Karpas-422 (cell line): ENCODE results near the gene STARD10. TPM values are rescaled to one million over a fixed set of nuclear protein-coding genes. Genes with fewer than 3 reads are reported as not detected.
A peak's percentile ranks its signal among the peaks of the same experiment; 100 is the strongest.

Experiments
- DNase-seq: peaks from one replicate; pipeline ENCODE4 v3.0.0-alpha.2; 2015
- H2AFZ ChIP-seq: fragments of 200-600 bp; sonication (generic); 2 replicates; pipeline ENCODE4 v1.6.1; 2014; ENCODE audit warnings: antibody characterized with exemption, low read length, mixed read lengths
- H3K27ac ChIP-seq: fragments of 200-600 bp; sonication (generic); 2 replicates; pipeline ENCODE4 v1.5.1; 2014; ENCODE audit warnings: mild to moderate bottlenecking, low read length, moderate library complexity
- H3K27me3 ChIP-seq: fragments of 200-600 bp; sonication (generic); 2 replicates; pipeline ENCODE4 v1.6.1; 2014; ENCODE audit warnings: low read length, mixed read lengths
- H3K36me3 ChIP-seq: fragments of 200-600 bp; sonication (generic); 2 replicates; pipeline ENCODE4 v1.6.1; 2014; ENCODE audit warnings: low read length, mixed read lengths; ENCODE audit not compliant: insufficient read depth
- H3K4me1 ChIP-seq: fragments of 200-600 bp; sonication (generic); 2 replicates; pipeline ENCODE4 v1.6.1; 2014; ENCODE audit warnings: mild to moderate bottlenecking, low read length, mixed read lengths
- H3K4me2 ChIP-seq: fragments of 200-600 bp; sonication (generic); 2 replicates; pipeline ENCODE4 v1.6.1; 2014; ENCODE audit warnings: low read length, low read depth, mild to moderate bottlenecking; ENCODE audit not compliant: poor library complexity, severe bottlenecking
- H3K4me3 ChIP-seq: fragments of 200-600 bp; sonication (generic); 2 replicates; pipeline ENCODE4 v1.5.1; 2014; ENCODE audit warnings: mild to moderate bottlenecking, antibody characterized with exemption, low read length, mixed read lengths
- H3K79me2 ChIP-seq: fragments of 200-600 bp; sonication (generic); 2 replicates; pipeline ENCODE4 v1.6.1; 2014; ENCODE audit warnings: mild to moderate bottlenecking, low read length, mixed read lengths
- H3K9ac ChIP-seq: fragments of 200-600 bp; sonication (generic); 2 replicates; pipeline ENCODE4 v1.6.0; 2014; ENCODE audit warnings: low read length
- H3K9me2 ChIP-seq: fragments of 200-600 bp; sonication (generic), shearing (Covaris generic); replicated peaks from 2 replicates; pipeline ENCODE4 v1.6.0; 2014; ENCODE audit warnings: mild to moderate bottlenecking, low read length, moderate library complexity; ENCODE audit not compliant: insufficient read depth
- H3K9me3 ChIP-seq: fragments of 300-700, 200-600 bp; sonication (generic); 2 replicates; pipeline ENCODE4 v1.6.1; 2014; ENCODE audit warnings: low read length, mixed read lengths
- H4K20me1 ChIP-seq: fragments of 200-600 bp; sonication (generic); 2 replicates; pipeline ENCODE4 v1.6.1; 2014; ENCODE audit warnings: mild to moderate bottlenecking, antibody characterized with exemption, low read length, low read depth; ENCODE audit not compliant: insufficient read depth
- total RNA-seq: library from RNA; depleted of rRNA; stranded (reverse); fragments of >200 nt; shearing (Covaris generic); gene quantifications from 2 replicates; pipeline ENCODE4 v1.2.3, GENCODE V29; 2014; ENCODE audit warnings: low replicate concordance

The STARD10 gene
- total RNA-seq, 1 experiment from 2014 or later, result 4.7 TPM

DNA sequence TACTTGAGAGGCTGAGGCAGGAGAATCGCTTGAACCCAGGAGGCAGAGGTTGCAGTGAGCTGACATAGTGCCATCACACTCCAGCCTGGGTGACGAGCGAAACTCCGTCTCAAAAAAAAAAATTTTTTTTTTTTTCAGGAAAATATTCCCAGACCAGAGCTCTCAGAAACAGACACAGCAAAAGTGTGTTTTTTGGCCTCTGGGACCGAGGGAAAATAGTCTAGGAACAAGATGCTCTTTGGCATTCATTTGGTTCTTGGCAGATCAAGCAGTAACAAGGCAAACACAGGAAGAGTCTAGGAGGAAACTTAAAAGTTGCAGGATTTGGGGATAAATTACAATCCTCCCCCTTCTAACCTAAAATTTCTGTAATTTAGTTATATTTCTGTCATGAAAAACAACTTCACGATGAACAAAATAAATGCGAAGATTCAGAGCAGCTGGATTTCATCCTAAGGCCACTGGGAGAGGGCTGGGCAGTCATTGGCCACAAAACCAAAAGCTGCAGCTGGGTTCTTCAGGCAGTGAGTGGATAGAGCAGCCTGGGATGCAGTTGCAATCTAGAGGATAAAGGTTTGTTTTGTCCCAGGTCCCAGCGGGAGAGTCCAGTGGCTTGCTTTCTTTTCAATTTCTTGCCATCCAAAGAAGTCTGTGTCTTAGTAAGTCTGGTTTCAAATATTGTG, 40.1 kb upstream of the STARD10 start:
- no peak overlapping the region for H3K4me3 ChIP-seq
- H3K4me2 ChIP-seq, result no peak overlapping the region
- no peaks in the 10 kb centered on the region for H3K9me3 ChIP-seq
- no peak overlapping the region for H3K9ac ChIP-seq
- H4K20me1 ChIP-seq, result no peaks in the 10 kb centered on the region
- H2AFZ ChIP-seq, result no peak overlapping the region
- H3K27ac ChIP-seq, result no peak overlapping the region
- peaks cover 29% of the 10 kb centered on the region; the same call in 1 of the 2 replicates for H3K36me3 ChIP-seq
- no peaks in the 10 kb centered on the region for H3K9me2 ChIP-seq
- no peaks in the 10 kb centered on the region for H3K79me2 ChIP-seq
- no peaks in the 10 kb centered on the region for H3K27me3 ChIP-seq
- no peak for DNase-seq
- H3K4me1 ChIP-seq, result no peaks in the 10 kb centered on the region

GRCh38 chr11:72833083-72833733, 39.4 kb upstream of the STARD10 start:
- H3K79me2 ChIP-seq, result no peaks in the 10 kb centered on the region
- no peaks in the 10 kb centered on the region for H3K27me3 ChIP-seq
- no peaks in the 10 kb centered on the region for H3K9me3 ChIP-seq
- no peaks in the 10 kb centered on the region for H4K20me1 ChIP-seq
- no peaks in the 10 kb centered on the region for H3K9me2 ChIP-seq
- peaks cover 29% of the 10 kb centered on the region; the same call in 1 of the 2 replicates for H3K36me3 ChIP-seq
- no peak overlapping the region for H3K4me2 ChIP-seq
- H3K9ac ChIP-seq, result no peak overlapping the region
- no peaks in the 10 kb centered on the region for H3K4me1 ChIP-seq
- no peak overlapping the region for H3K27ac ChIP-seq
- H2AFZ ChIP-seq, result no peak overlapping the region
- no peak for DNase-seq
- no peak overlapping the region for H3K4me3 ChIP-seq

GRCh38 chr11:72832301-72833082, 38.6 kb upstream of the STARD10 start:
- H3K9me3 ChIP-seq, result no peaks in the 10 kb centered on the region
- H4K20me1 ChIP-seq, result no peaks in the 10 kb centered on the region
- peaks cover 25% of the 10 kb centered on the region; the same call in 1 of the 2 replicates for H3K36me3 ChIP-seq
- H2AFZ ChIP-seq, result no peak overlapping the region
- no peak overlapping the region for H3K27ac ChIP-seq
- no peak for DNase-seq
- H3K4me3 ChIP-seq, result no peak overlapping the region
- no peaks in the 10 kb centered on the region for H3K4me1 ChIP-seq
- H3K9ac ChIP-seq, result no peak overlapping the region
- H3K27me3 ChIP-seq, result no peaks in the 10 kb centered on the region
- no peak overlapping the region for H3K4me2 ChIP-seq
- H3K9me2 ChIP-seq, result no peaks in the 10 kb centered on the region
- no peaks in the 10 kb centered on the region for H3K79me2 ChIP-seq

DNA sequence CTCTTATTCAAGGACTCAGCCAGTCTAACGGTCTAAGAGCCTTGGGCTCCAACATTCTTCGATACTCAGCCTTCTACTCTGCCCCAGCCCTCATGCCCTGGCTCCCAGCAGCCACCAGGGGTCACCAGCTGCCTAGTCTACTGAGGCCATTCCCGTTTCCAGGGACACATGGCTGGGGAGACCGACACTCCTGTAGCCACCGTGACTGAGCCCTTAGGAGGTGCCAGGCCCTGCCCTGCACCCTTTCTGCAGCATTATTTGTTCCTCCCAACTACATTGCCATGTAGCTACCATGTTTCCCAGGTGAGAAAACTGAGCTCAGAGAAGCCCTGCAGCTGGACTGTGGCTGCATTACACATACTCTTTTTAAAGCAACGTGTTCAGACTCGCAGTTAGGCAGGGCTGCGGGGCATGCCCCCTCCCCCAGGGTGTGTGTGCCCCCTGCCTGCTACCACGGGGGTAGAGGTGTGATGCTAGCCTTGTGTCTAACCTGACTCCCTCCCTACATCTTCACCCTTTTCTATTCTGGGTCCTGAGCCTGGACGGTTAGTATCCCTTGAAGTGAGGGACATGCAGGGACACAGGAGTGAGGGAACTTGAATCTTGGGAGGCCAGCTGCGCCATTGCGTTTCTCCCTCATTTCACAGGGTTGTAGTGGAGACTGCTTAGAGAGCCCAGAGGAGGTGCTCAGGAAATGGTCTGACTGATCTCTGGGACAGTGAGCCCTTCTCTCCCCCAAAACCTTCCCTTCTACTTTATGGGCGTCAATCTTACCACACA, 37.9 kb upstream of the STARD10 start:
- peaks cover 17% of the 10 kb centered on the region; the same call in 1 of the 2 replicates for H3K36me3 ChIP-seq
- no peaks in the 10 kb centered on the region for H3K4me1 ChIP-seq
- H4K20me1 ChIP-seq, result no peaks in the 10 kb centered on the region
- H3K9ac ChIP-seq, result no peak overlapping the region
- no peak overlapping the region for H2AFZ ChIP-seq
- H3K9me2 ChIP-seq, result no peaks in the 10 kb centered on the region
- H3K27me3 ChIP-seq, result no peaks in the 10 kb centered on the region
- H3K4me2 ChIP-seq, result no peak overlapping the region
- H3K9me3 ChIP-seq, result no peaks in the 10 kb centered on the region
- H3K4me3 ChIP-seq, result no peak overlapping the region
- H3K27ac ChIP-seq, result no peak overlapping the region
- peak; percentile 83 for DNase-seq
- H3K79me2 ChIP-seq, result no peaks in the 10 kb centered on the region

- H3K9ac ChIP-seq, result no peak overlapping the region
- DNase-seq, result no peak
- H3K4me3 ChIP-seq, result no peak overlapping the region
- H3K4me2 ChIP-seq, result no peak overlapping the region
- H2AFZ ChIP-seq, result no peak overlapping the region
- H3K9me2 ChIP-seq, result no peaks in the 10 kb centered on the region
- no peaks in the 10 kb centered on the region for H3K79me2 ChIP-seq
- no peaks in the 10 kb centered on the region for H4K20me1 ChIP-seq
- no peaks in the 10 kb centered on the region for H3K9me3 ChIP-seq
- H3K36me3 ChIP-seq, result peaks cover 12% of the 10 kb centered on the region; the same call in 1 of the 2 replicates
- H3K27me3 ChIP-seq, result no peaks in the 10 kb centered on the region
- H3K27ac ChIP-seq, result no peak overlapping the region
- H3K4me1 ChIP-seq, result no peaks in the 10 kb centered on the region
Observed at GRCh38 chr11:72829884-72830533, 36.2 kb upstream of the STARD10 start.

DNA sequence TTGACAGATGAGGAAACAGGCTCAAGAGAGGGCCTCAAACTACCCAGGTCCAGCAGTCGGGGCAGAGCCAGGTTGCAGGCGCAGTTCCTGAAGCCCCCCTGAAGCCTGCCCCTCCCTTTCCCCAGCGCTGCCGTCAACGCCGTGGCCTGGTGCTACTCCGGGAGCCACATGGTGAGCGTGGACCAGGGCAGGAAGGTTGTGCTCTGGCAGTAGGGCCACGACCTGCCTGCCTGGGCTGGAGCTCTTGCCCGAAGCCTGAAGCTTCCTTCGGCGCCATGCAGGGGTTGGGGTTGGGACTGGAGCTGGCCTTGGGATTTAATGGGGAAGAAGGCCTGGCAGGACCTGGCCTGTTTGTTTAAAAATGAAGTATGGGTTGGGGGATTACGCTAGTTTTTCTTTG, 35.3 kb upstream of the STARD10 start:
- Histone ChIP-seq H3K9me2 (no peaks in the 10 kb centered on the region), H4K20me1 (no peaks in the 10 kb centered on the region), H3K79me2 (no peaks in the 10 kb centered on the region), H3K9me3 (no peaks in the 10 kb centered on the region), H2AFZ (no peak overlapping the region), H3K4me3 (no peak overlapping the region), H3K4me1 (peaks cover 3% of the 10 kb centered on the region; the same call in 1 of the 2 replicates), H3K27ac (no peak overlapping the region), H3K4me2 (no peak overlapping the region), H3K36me3 (peaks cover 12% of the 10 kb centered on the region; the same call in 1 of the 2 replicates), H3K27me3 (no peaks in the 10 kb centered on the region), H3K9ac (no peak overlapping the region)
- DNase-seq, result no peak

DNA sequence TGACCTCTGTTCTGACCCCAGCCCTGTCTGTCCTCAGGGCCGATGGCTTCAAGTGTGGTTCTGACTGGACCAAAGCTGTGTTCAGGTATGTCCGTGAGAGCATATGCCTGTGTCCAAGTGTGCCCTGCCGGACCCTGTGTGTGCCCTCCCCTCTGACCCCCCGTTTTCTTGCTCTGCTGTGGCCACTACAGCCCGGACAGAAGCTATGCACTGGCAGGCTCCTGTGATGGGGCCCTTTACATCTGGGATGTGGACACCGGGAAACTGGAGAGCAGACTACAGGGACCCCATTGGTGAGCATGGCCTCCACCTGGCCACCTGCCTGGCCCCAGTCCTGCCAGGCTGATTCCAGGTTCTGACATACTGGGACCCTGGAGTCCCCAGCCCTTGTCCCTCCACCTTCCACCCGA, 34.9 kb upstream of the STARD10 start:
- Histone ChIP-seq H3K9me2 (no peaks in the 10 kb centered on the region), H3K4me3 (no peak overlapping the region), H3K27me3 (no peaks in the 10 kb centered on the region), H3K27ac (no peak overlapping the region), H3K36me3 (peaks cover 12% of the 10 kb centered on the region; the same call in 1 of the 2 replicates), H3K4me2 (no peak overlapping the region), H4K20me1 (no peaks in the 10 kb centered on the region), H3K79me2 (no peaks in the 10 kb centered on the region), H3K4me1 (peaks cover 7% of the 10 kb centered on the region), H3K9me3 (no peaks in the 10 kb centered on the region), H3K9ac (no peak overlapping the region), H2AFZ (no peak overlapping the region)
- no peak for DNase-seq
